WTC11 (cell line): ENCODE measurements around the gene PDIA3. TPM values are rescaled to one million over a fixed set of nuclear protein-coding genes. Genes with fewer than 3 reads are reported as not detected.
A peak's percentile ranks its signal among the peaks of the same experiment; 100 is the strongest.

Experiments used
- ATAC-seq: fragments of 200-7000 bp; cut with Tn5 transposase; 2 replicates; pipeline ENCODE4 v1.10.0; 2021; ENCODE audit warnings: mild to moderate bottlenecking, moderate library complexity
- CTCF ChIA-PET: fragments of 300-600 bp; sonication (Branson Sonifier 250); formaldehyde crosslinking; loops from one replicate; lab custom pipeline; 2021; ENCODE audit warnings: antibody characterized with exemption; lab: Charles Lee
- POLR2A ChIA-PET: fragments of 350-600 bp; sonication (Branson Sonifier 250); formaldehyde crosslinking; loops from one replicate; lab custom pipeline; 2021; ENCODE audit warnings: antibody characterized with exemption; lab: Charles Lee
- DNase-seq: peaks from one replicate; pipeline ENCODE4 v3.0.0; 2021; ENCODE audit warnings: low spot score
- H3K27ac Mint-ChIP-seq: 2 replicates; pipeline ENCODE4 v1.8.0; 2021; ENCODE audit warnings: mixed read lengths
- H3K27me3 Mint-ChIP-seq: 2 replicates; pipeline ENCODE4 v1.8.0; 2021; ENCODE audit warnings: low read depth, mild to moderate bottlenecking, moderate library complexity, mixed read lengths
- H3K36me3 Mint-ChIP-seq: 2 replicates; pipeline ENCODE4 v1.8.0; 2021; ENCODE audit warnings: mixed read lengths
- H3K4me1 Mint-ChIP-seq: 2 replicates; pipeline ENCODE4 v1.8.0; 2022; ENCODE audit warnings: mixed read lengths
- H3K4me3 Mint-ChIP-seq: 2 replicates; pipeline ENCODE4 v1.8.0; 2021; ENCODE audit warnings: mild to moderate bottlenecking, moderate library complexity, mixed read lengths
- H3K9me3 Mint-ChIP-seq: 2 replicates; pipeline ENCODE4 v1.8.0; 2021; ENCODE audit warnings: mixed read lengths
- AFF4 ChIP-seq: sonication (generic); formaldehyde crosslinking; IDR thresholded peaks from 2 replicates; pipeline ENCODE4 v1.8.1; 2023; ENCODE audit warnings: mild to moderate bottlenecking, missing genetic modification reagents, borderline replicate concordance
- ATF6 ChIP-seq: sonication (generic); formaldehyde crosslinking; IDR thresholded peaks from 2 replicates; pipeline ENCODE4 v1.8.1; 2023; ENCODE audit warnings: mild to moderate bottlenecking, missing genetic modification reagents
- ETV6 ChIP-seq: sonication (generic); formaldehyde crosslinking; IDR thresholded peaks from 2 replicates; pipeline ENCODE4 v1.8.1; 2022; ENCODE audit warnings: mild to moderate bottlenecking, missing genetic modification reagents
- FOXP1 ChIP-seq: sonication (generic); formaldehyde crosslinking; IDR thresholded peaks from 2 replicates; pipeline ENCODE4 v1.8.0; 2022; ENCODE audit warnings: missing genetic modification reagents, mild to moderate bottlenecking, moderate library complexity, borderline replicate concordance
- GABPB1 ChIP-seq: sonication (generic); formaldehyde crosslinking; IDR thresholded peaks from 2 replicates; pipeline ENCODE4 v1.8.1; 2023; ENCODE audit warnings: mild to moderate bottlenecking, missing genetic modification reagents
- IRF1 ChIP-seq: sonication (generic); formaldehyde crosslinking; IDR thresholded peaks from 2 replicates; pipeline ENCODE4 v1.8.0; 2023; ENCODE audit warnings: missing genetic modification reagents
- MAX ChIP-seq: sonication (generic); formaldehyde crosslinking; IDR thresholded peaks from 2 replicates; pipeline ENCODE4 v1.8.0; 2022; ENCODE audit warnings: mild to moderate bottlenecking, missing genetic modification reagents
- RELA ChIP-seq: sonication (generic); formaldehyde crosslinking; IDR thresholded peaks from 2 replicates; pipeline ENCODE4 v1.8.1; 2022; ENCODE audit warnings: missing genetic modification reagents, mild to moderate bottlenecking, borderline replicate concordance
- SOX15 ChIP-seq: fragments of 250-450 bp; sonication (Bioruptor Pico); IDR thresholded peaks from 2 replicates; pipeline ENCODE4 v1.9.0; 2021; ENCODE audit warnings: mild to moderate bottlenecking
- ZNF121 ChIP-seq: sonication (generic); formaldehyde crosslinking; IDR thresholded peaks from 2 replicates; pipeline ENCODE4 v1.8.0; 2023; ENCODE audit warnings: missing genetic modification reagents
- ZNF416 ChIP-seq: fragments of 250-450 bp; sonication (Bioruptor Pico); IDR thresholded peaks from 2 replicates; pipeline ENCODE4 v1.9.0; 2021; ENCODE audit warnings: mild to moderate bottlenecking, inconsistent platforms
- ZNF425 ChIP-seq: fragments of 250-450 bp; sonication (Bioruptor Pico); conservative IDR thresholded peaks from 2 replicates; pipeline ENCODE4 v1.9.0; 2021; ENCODE audit warnings: mild to moderate bottlenecking
- ZNF532 ChIP-seq: fragments of 250-450 bp; sonication (Bioruptor Pico); IDR thresholded peaks from 2 replicates; pipeline ENCODE4 v1.9.0; 2021; ENCODE audit warnings: mild to moderate bottlenecking, borderline replicate concordance
- total RNA-seq: library from RNA; stranded (reverse); gene quantifications from 3 replicates; pipeline ENCODE4 v1.2.3, GENCODE V29; 2021

PDIA3 gene
- total RNA-seq, 1 experiment from 2014 or later, result 630 TPM

GRCh38 chr15:43799945-43800285, 53.7 kb downstream of the PDIA3 start, which contains the start of gene SERINC4:
TSS of gene SERINC4 (minus strand) at chr15:43800220. CDS start at chr15:43799986, 234 bp downstream.
- H3K27ac Mint-ChIP-seq, result peak within 1 kb of the TSS; percentile 99
- DNase-seq (no peak), ATAC-seq (no peak)
- peaks cover 44% of the 10 kb centered on the region for H3K4me1 Mint-ChIP-seq
- ChIA-PET CTCF (interaction anchor here (1.0 to 1.9 kb wide), 4 partner anchors 23 to 429 kb away, joined by 3 to 15 read pairs (median 4); partner anchors contain the start of genes ELL3, MFAP1, TUBGCP4 and ZSCAN29), POLR2A (interaction anchor here (1.1 to 1.6 kb wide), 4 partner anchors 10 to 25 kb away, joined by 3 to 12 read pairs (median 5); partner anchors contain the start of genes ELL3 and MFAP1)
- TF ChIP-seq RELA (CRISPR knock-in tag) (no peak), AFF4 (CRISPR knock-in tag) (no peak), ETV6 (CRISPR knock-in tag) (no peak), ZNF425 (CRISPR knock-in tag) (no peak), ATF6 (CRISPR knock-in tag) (no peak), ZNF532 (CRISPR knock-in tag) (no peak)
- H3K4me3 Mint-ChIP-seq, result peak within 1 kb of the TSS; percentile 99
- no peaks in the 10 kb centered on the region for H3K27me3 Mint-ChIP-seq
- H3K36me3 Mint-ChIP-seq, result peaks cover 57% of the 10 kb centered on the region
- no peaks in the 10 kb centered on the region for H3K9me3 Mint-ChIP-seq

- no peaks in the 10 kb centered on the region for H3K27me3 Mint-ChIP-seq
- no peaks in the 10 kb centered on the region for H3K9me3 Mint-ChIP-seq
- ATAC-seq (peak; percentile 86), DNase-seq (peak; percentile 89)
- CTCF ChIA-PET, result interaction anchor here (0.7 to 1.9 kb wide), 5 partner anchors 24 to 430 kb away, joined by 3 to 15 read pairs (median 4); partner anchors contain the start of genes ELL3, MFAP1, TUBGCP4 and ZSCAN29
- peaks cover 38% of the 10 kb centered on the region for H3K4me1 Mint-ChIP-seq
- H3K4me3 Mint-ChIP-seq, result peak within 1 kb of the TSS; percentile 99
- H3K36me3 Mint-ChIP-seq, result peaks cover 57% of the 10 kb centered on the region
- POLR2A ChIA-PET, result interaction anchor here (0.5 to 1.6 kb wide), 8 partner anchors 8 to 128 kb away, joined by 3 to 12 read pairs (median 3); partner anchors contain the start of genes ELL3, MFAP1 and SERF2
- H3K27ac Mint-ChIP-seq, result peak within 1 kb of the TSS; percentile 99
- no peak for TF ChIP-seq ZNF121 (CRISPR knock-in tag)
- TF ChIP-seq FOXP1 (CRISPR knock-in tag), result 0 out of 2 replicates have a peak, but pooled peaks have one; percentile 17
- peak; percentile 49; the same call in 1 of the 2 replicates for TF ChIP-seq GABPB1 (CRISPR knock-in tag)
- TF ChIP-seq IRF1, result 0 out of 2 replicates have a peak, but pooled peaks have one; percentile 53
- TF ChIP-seq ZNF416 (CRISPR knock-in tag), result 0 out of 2 replicates have a peak, but pooled peaks have one; percentile 33
- TF ChIP-seq MAX (CRISPR knock-in tag), result peak; percentile 86
- TF ChIP-seq SOX15, result no peak
Measured at GRCh38 chr15:43800286-43801141, 54.3 kb downstream of the PDIA3 start, which contains the start of gene HYPK. TSS of gene HYPK (plus strand) at chr15:43800599. CDS start at chr15:43800623, 24 bp downstream.
